BLaER1 treated with 17β-estradiol and CSF1 and Interleukin-3, amounts not matched to agents 10 nM and 100 nM (cell line): Measurements from ENCODE around the gene HOTAIR.

ENCODE experiments used
- H3K27ac ChIP-seq, 11 experiments: shearing (Covaris generic); formaldehyde crosslinking; 2 replicates each; pipeline ENCODE4 v1.8.1; 2022
- H3K27me3 ChIP-seq, 11 experiments: shearing (Covaris generic); formaldehyde crosslinking; 2 replicates each; pipeline ENCODE4 v1.8.1; 2022
- H3K36me3 ChIP-seq, 11 experiments: shearing (Covaris generic); formaldehyde crosslinking; 2 replicates each; pipeline ENCODE4 v1.8.1; 2022
- H3K4me1 ChIP-seq, 10 experiments: shearing (Covaris generic); formaldehyde crosslinking; 2 replicates each; pipeline ENCODE4 v1.8.1; 2022
- H3K4me2 ChIP-seq, 11 experiments: shearing (Covaris generic); formaldehyde crosslinking; 2 replicates each; pipeline ENCODE4 v1.8.1; 2022
- H3K4me3 ChIP-seq, 10 experiments: shearing (Covaris generic); formaldehyde crosslinking; 2 replicates each; pipeline ENCODE4 v1.8.1; 2022
- H3K9ac ChIP-seq, 11 experiments: shearing (Covaris generic); formaldehyde crosslinking; 2 replicates each; pipeline ENCODE4 v1.8.1; 2022
- H3K9me3 ChIP-seq, 11 experiments: shearing (Covaris generic); formaldehyde crosslinking; replicated peaks in 1 of 11; 2 replicates each; pipeline ENCODE4 v1.8.1; 2022
- H4K20me1 ChIP-seq, 11 experiments: shearing (Covaris generic); formaldehyde crosslinking; 2 replicates each; pipeline ENCODE4 v1.8.1; 2022
- Cebpa-rat ChIP-seq, 11 experiments: shearing (Covaris generic); IDR thresholded peaks; 2 replicates each; pipeline ENCODE4 v1.8.1; 2022

Gene HOTAIR

GRCh38 chr12:54007538-54008259 lies 32.9 kb upstream of the HOTAIR start:
- Histone ChIP-seq H3K9me3 (0 out of 22 replicates have a peak, but pooled peaks cover 0 to under 1% (median 0%) of the 10 kb centered on the region in 11 experiments), H3K27ac (no peak overlapping the region), H3K36me3 (no peaks in the 10 kb centered on the region), H3K4me2 (no peak overlapping the region; a peak in 1 of 22 replicates), H3K9ac (no peak overlapping the region), H4K20me1 (peaks cover 0 to 93% (median 83%) of the 10 kb centered on the region in 11 experiments; a peak in 18 of 22 replicates), H3K4me1 (peaks cover 0 to 17% (median 10%) of the 10 kb centered on the region in 10 experiments; a peak in 14 of 20 replicates), H3K27me3 (peaks cover 99 to 100% (median 100%) of the 10 kb centered on the region in 11 experiments), H3K4me3 (no peak overlapping the region)
- no peak for TF ChIP-seq Cebpa-rat (IDR thresholded peaks at IDR 0.05)

- Histone ChIP-seq H3K9me3 (no peaks in the 10 kb centered on the region), H3K9ac (peak overlapping the region in 5 of 11 experiments; percentile 2 to 21 (median 3); a peak in 3 of 22 replicates), H3K36me3 (no peaks in the 10 kb centered on the region), H4K20me1 (peaks cover 0 to 94% (median 88%) of the 10 kb centered on the region in 11 experiments; a peak in 17 of 22 replicates), H3K4me1 (peaks cover 0 to 17% (median 10%) of the 10 kb centered on the region in 10 experiments; a peak in 14 of 20 replicates), H3K4me2 (peak overlapping the region; percentile 63 to 94 (median 79)), H3K27me3 (peaks cover 99 to 100% (median 100%) of the 10 kb centered on the region in 11 experiments), H3K27ac (no peak overlapping the region), H3K4me3 (peak overlapping the region in 9 of 10 experiments; percentile 6 to 59 (median 39); a peak in 15 of 20 replicates)
- TF ChIP-seq Cebpa-rat (IDR thresholded peaks at IDR 0.05): no peak
These were observed 31.9 kb upstream of the HOTAIR start for GRCh38 chr12:54006559-54007220.

- H3K9me3 ChIP-seq: no peaks in the 10 kb centered on the region
- peak overlapping the region in 9 of 10 experiments; percentile 6 to 59 (median 39); a peak in 15 of 20 replicates for H3K4me3 ChIP-seq
- no peak overlapping the region for H3K27ac ChIP-seq
- no peaks in the 10 kb centered on the region for H3K36me3 ChIP-seq
- no peak for TF ChIP-seq Cebpa-rat (IDR thresholded peaks at IDR 0.05)
- H3K9ac ChIP-seq: peak overlapping the region in 5 of 11 experiments; percentile 2 to 21 (median 3); a peak in 4 of 22 replicates
- peaks cover 0 to 93% (median 88%) of the 10 kb centered on the region in 11 experiments; a peak in 17 of 22 replicates for H4K20me1 ChIP-seq
- peaks cover 0 to 15% (median 10%) of the 10 kb centered on the region in 10 experiments; a peak in 14 of 20 replicates for H3K4me1 ChIP-seq
- peak overlapping the region; percentile 63 to 94 (median 79) for H3K4me2 ChIP-seq
- peaks cover 99 to 100% (median 100%) of the 10 kb centered on the region in 11 experiments for H3K27me3 ChIP-seq
These were observed 31.3 kb upstream of the HOTAIR start for GRCh38 chr12:54005853-54006558.

- Histone ChIP-seq H3K27me3 (peaks cover 99 to 100% (median 100%) of the 10 kb centered on the region in 11 experiments), H3K4me2 (no peak overlapping the region), H3K36me3 (no peaks in the 10 kb centered on the region), H3K4me3 (no peak overlapping the region), H3K9me3 (peaks cover 0 to under 1% (median 0%) of the 10 kb centered on the region in 11 experiments; a peak in 1 of 22 replicates), H4K20me1 (peaks cover 0 to 93% (median 89%) of the 10 kb centered on the region in 11 experiments; a peak in 17 of 22 replicates), H3K27ac (no peak overlapping the region), H3K9ac (no peak overlapping the region), H3K4me1 (peaks cover 0 to 15% (median 10%) of the 10 kb centered on the region in 10 experiments; a peak in 14 of 20 replicates)
- no peak for TF ChIP-seq Cebpa-rat (IDR thresholded peaks at IDR 0.05)
These were observed 30.7 kb upstream of the HOTAIR start for GRCh38 chr12:54005531-54005852.

GRCh38 chr12:54004841-54005530 lies 30.2 kb upstream of the HOTAIR start:
- Histone ChIP-seq H3K4me3 (no peak overlapping the region), H3K4me2 (peak overlapping the region in 2 of 11 experiments; percentile 3 to 24; a peak in 1 of 22 replicates), H3K27ac (no peak overlapping the region), H3K27me3 (peaks cover 99 to 100% (median 100%) of the 10 kb centered on the region in 11 experiments), H3K9ac (no peak overlapping the region), H3K4me1 (peaks cover 0 to 15% (median 10%) of the 10 kb centered on the region in 10 experiments; a peak in 14 of 20 replicates), H3K9me3 (peaks cover 0 to 6% (median 4%) of the 10 kb centered on the region in 11 experiments; a peak in 10 of 22 replicates), H4K20me1 (peaks cover 0 to 93% (median 88%) of the 10 kb centered on the region in 11 experiments; a peak in 17 of 22 replicates), H3K36me3 (no peaks in the 10 kb centered on the region)
- TF ChIP-seq Cebpa-rat (IDR thresholded peaks at IDR 0.05): no peak

- peaks cover 0 to 92% (median 81%) of the 10 kb centered on the region in 11 experiments; a peak in 16 of 22 replicates for H4K20me1 ChIP-seq
- H3K4me2 ChIP-seq: 0 out of 22 replicates have a peak overlapping the region, but pooled peaks of 1 of the 11 experiments have one; percentile 24
- no peak overlapping the region for H3K4me3 ChIP-seq
- no peak overlapping the region for H3K9ac ChIP-seq
- no peak overlapping the region for H3K27ac ChIP-seq
- H3K36me3 ChIP-seq: no peaks in the 10 kb centered on the region
- no peak for TF ChIP-seq Cebpa-rat (IDR thresholded peaks at IDR 0.05)
- H3K9me3 ChIP-seq: peaks cover 0 to 11% (median 7%) of the 10 kb centered on the region in 11 experiments; a peak in 13 of 22 replicates
- H3K27me3 ChIP-seq: peaks cover 99 to 100% (median 100%) of the 10 kb centered on the region in 11 experiments
- peaks cover 0 to 15% (median 10%) of the 10 kb centered on the region in 10 experiments; a peak in 14 of 20 replicates for H3K4me1 ChIP-seq
These were observed 29.5 kb upstream of the HOTAIR start for GRCh38 chr12:54004063-54004840.

GRCh38 chr12:54003625-54004024 lies 28.9 kb upstream of the HOTAIR start:
- Histone ChIP-seq H3K36me3 (no peaks in the 10 kb centered on the region), H3K27ac (no peak overlapping the region), H3K9ac (no peak overlapping the region), H3K4me1 (peaks cover 0 to 15% (median 10%) of the 10 kb centered on the region in 10 experiments; a peak in 14 of 20 replicates), H3K4me2 (no peak overlapping the region), H4K20me1 (peaks cover 0 to 93% (median 81%) of the 10 kb centered on the region in 11 experiments; a peak in 16 of 22 replicates), H3K4me3 (no peak overlapping the region), H3K27me3 (peaks cover 100% of the 10 kb centered on the region in 11 experiments), H3K9me3 (peaks cover 0 to 11% (median 7%) of the 10 kb centered on the region in 11 experiments; a peak in 13 of 22 replicates)
- no peak for TF ChIP-seq Cebpa-rat (IDR thresholded peaks at IDR 0.05)
